ENCODE results near the gene THUMPD2. TPM values are rescaled to one million over a fixed set of nuclear protein-coding genes. Genes with fewer than 3 reads are reported as not detected.

THUMPD2 gene
- total RNA-seq, 2 experiments from 2014 or later, result 11.1 to 11.4 TPM

DNA sequence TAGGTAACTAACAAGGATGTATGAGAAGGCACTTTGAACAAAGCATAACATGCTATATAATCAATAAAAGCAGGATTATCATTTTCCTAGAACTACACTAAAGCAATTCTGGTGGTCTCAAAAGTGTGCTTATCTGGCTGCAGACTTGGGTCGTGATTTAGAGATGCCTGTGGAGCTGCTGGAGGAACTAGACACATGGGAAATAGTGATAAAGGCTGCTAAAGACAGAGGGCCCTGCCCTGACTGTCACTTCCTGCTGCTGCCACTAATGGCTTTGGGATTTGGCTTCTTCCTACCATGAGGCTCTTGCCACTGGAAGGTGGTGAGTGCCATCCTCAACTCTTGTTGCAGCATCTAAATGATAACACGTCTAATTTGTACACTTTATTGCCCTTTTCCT lies 90.9 kb downstream of the THUMPD2 start:
- no peaks in the 10 kb centered on the region for H3K4me1 Mint-ChIP-seq (ENCODE audit: low read depth)
- ATAC-seq (no peak), DNase-seq (no peak)
- H3K36me3 Mint-ChIP-seq (ENCODE audit: low read depth), result no peaks in the 10 kb centered on the region
- H3K27me3 Mint-ChIP-seq (ENCODE audit: low read depth), result peaks cover 15% of the 10 kb centered on the region
- ChIA-PET CTCF (interaction anchor here (0.9 kb wide), 1 partner anchor 42 kb away, joined by 3 read pairs; no protein-coding TSS in a partner anchor), POLR2A (no interaction called here)
- H3K9me3 Mint-ChIP-seq (ENCODE audit: insufficient read depth), result no peaks in the 10 kb centered on the region
- H3K27ac Mint-ChIP-seq, result no peak overlapping the region
- no peak overlapping the region for H3K4me3 Mint-ChIP-seq

DNA sequence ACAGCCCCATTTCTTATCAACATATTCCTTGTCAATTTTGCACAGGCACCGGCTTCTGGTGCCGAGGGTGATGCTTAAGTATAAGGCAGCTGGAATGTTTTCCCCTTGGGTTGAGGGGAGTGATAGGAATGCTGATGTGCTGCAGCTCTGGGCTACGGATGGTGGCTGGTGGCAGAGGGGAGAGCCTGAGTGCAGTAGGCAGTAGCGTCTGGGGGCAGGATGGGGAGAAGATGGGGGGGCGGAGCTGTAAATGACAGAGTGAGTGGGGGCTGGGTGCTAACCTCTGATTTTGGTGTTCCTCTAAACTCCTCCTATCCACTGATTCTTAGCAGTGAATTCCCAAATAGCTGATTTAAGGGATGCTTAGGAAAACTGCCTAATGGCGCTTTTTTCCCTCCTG lies 92.6 kb downstream of the THUMPD2 start:
- Mint-ChIP-seq H3K36me3 (ENCODE audit: low read depth) (no peaks in the 10 kb centered on the region), H3K4me1 (ENCODE audit: low read depth) (no peaks in the 10 kb centered on the region), H3K9me3 (ENCODE audit: insufficient read depth) (no peaks in the 10 kb centered on the region), H3K4me3 (no peak overlapping the region), H3K27me3 (ENCODE audit: low read depth) (peaks cover 12% of the 10 kb centered on the region), H3K27ac (no peak overlapping the region)
- no peak for ATAC-seq
- no peak for DNase-seq
- POLR2A ChIA-PET, result no interaction called here
- CTCF ChIA-PET, result interaction anchor here (1.3 kb wide), 1 partner anchor 55 kb away, joined by 3 read pairs; no protein-coding TSS in a partner anchor

Other genes with a start within 250 kb of the THUMPD2 start
- gene TMEM178A, start 113.3 kb downstream of the THUMPD2 start, total RNA-seq, result not detected